ENCODE results near the gene NKX2-3.
A peak's percentile ranks its signal among the peaks of the same experiment; 100 is the strongest.

The NKX2-3 gene

DNA sequence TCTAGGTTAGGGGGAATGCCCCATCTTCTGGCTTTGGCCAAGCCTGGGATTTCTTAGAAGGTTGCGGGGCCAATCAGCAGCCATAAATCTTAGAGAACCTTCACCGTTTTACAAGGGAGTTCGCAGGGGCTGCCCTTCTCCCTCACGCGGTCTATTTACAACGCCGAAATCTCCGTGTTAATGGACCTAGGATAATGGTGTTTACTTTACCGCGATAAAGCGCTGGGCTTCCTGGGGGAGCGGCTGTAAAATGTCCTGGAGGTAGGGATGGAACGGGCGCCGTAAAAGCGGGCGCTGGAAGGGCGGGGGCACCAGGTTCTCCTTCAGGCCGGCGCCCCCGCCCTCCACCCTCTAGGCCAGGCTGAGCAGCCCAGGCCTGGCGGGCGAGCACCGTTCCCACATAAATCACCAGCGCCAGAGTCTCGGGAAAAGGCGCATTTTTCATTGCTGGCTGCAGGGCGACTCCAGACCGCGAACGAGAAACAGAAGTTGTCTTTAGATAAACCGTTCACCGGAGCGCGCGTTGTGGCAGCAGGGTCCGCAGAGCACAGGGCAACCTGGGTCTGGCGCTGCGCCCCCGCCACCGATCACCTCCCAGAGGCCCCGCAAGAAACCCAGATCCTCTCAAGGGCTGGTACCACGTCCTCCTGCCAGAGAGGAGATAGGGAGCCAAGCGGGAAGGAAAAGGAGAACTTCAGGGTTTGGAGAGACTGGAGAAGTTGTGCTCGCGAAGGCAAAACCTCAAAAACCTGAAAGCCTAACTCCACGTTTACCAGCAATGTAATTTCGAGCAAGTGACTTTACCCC is 12.5 kb upstream of the NKX2-3 start:
- WGBS, 2 experiments (ENCODE audit: insufficient coverage in 2 of 2): 1 to 2% methylated on average over 19 to 36 of the region's 48 CpGs
- Histone ChIP-seq H3K9me3 (ENCODE audit: control insufficient read depth, low read length) (no peaks in the 10 kb centered on the region), H3K36me3 (ENCODE audit: control insufficient read depth, insufficient read depth, low read length) (no peaks in the 10 kb centered on the region), H3K27ac (ENCODE audit: low read depth, low read length, severe bottlenecking) (peak overlapping the region; percentile 71), H3K4me3 (ENCODE audit: extremely low read depth, insufficient read depth, low read length, poor library complexity, severe bottlenecking) (peak overlapping the region; percentile 11), H3K4me1 (ENCODE audit: control insufficient read depth, insufficient read depth, low read length, poor library complexity, severe bottlenecking) (peaks cover 45% of the 10 kb centered on the region)

DNA sequence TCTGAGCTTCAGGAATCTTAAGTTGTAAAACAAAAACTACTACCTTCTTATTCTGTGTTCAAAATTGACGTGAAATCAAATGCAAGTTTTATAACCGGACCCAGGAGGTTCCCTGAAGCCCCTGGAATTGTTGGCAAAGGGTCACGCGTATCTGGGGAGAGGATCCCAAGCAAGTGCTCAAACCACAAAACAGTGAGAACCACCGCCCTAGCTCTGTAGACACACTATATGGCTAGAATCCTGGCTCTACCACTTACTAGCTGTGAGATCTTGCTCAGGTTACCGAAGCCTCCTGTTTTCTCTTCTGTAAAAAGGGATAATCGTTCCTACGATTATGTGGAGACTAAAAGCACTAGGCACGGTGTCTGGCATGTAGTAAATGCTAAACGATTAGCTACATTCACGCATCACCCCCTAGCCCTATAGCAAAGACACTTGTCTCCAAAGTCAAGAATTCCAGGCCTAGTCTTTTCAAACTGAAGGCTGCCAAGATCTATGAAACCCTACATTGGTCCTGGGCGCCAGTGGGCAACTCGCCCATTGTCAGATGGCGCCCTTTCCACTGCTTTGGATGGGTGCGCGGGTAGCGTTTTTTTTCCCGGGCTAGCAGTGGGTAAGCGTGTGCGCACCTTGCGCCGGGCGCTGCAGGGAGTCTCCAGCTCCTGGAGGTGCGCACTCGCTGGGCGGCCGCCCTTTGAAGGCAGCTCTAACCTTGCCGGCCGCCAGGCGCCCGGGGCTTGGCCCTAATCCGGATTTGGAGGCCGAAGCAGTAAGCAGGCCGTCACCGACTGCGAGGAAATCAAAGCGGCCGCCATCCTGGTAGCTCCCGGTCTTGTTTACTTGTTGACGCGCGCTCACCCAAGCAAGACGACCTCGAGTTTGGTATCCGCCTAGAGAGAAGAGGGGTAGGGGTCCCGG is 11.6 kb upstream of the NKX2-3 start:
- 4 to 6% methylated on average over 36 to 42 of the region's 46 CpGs for WGBS, 2 experiments (ENCODE audit: insufficient coverage in 2 of 2)
- no peaks in the 10 kb centered on the region for H3K9me3 ChIP-seq (ENCODE audit: control insufficient read depth, low read length)
- H3K4me3 ChIP-seq (ENCODE audit: extremely low read depth, insufficient read depth, low read length, poor library complexity, severe bottlenecking): no peak overlapping the region
- H3K4me1 ChIP-seq (ENCODE audit: control insufficient read depth, insufficient read depth, low read length, poor library complexity, severe bottlenecking): peaks cover 45% of the 10 kb centered on the region
- no peaks in the 10 kb centered on the region for H3K36me3 ChIP-seq (ENCODE audit: control insufficient read depth, insufficient read depth, low read length)
- H3K27ac ChIP-seq (ENCODE audit: low read depth, low read length, severe bottlenecking): peak overlapping the region; percentile 71

DNA sequence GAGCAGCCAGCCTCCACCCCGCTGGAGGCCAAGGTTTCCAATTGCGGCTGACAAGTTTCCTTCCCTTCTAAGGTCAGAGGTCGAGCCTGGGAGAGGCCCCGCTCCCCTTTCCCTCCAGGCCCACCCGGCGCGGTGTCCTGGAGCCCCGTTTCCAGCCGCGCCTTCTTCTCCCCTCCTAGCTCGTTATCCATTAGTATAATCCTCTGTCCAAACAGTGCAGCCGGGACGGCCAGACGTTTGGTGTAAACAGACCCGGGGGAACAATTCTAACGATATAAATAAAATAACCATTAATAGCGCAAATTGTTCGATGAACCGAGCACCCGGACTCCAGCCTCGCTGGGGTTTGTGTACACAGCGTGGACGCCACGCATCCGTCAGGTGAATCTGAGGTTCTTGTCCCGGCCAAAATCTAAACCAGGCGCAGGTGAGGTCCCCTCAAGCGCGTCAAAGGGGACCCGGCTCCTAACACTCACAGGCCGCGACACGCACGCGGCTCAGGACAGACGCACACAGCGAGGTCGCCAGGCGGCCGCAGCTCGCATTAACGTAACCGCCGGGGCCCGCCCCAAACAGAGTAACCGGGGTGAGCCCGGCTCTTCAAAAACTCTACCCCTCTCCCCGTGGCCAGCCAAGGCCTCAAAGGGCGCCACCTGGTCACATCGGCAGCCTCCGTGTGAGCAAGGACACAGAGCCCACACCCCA is 10.8 kb upstream of the NKX2-3 start:
- Histone ChIP-seq H3K4me1 (ENCODE audit: control insufficient read depth, insufficient read depth, low read length, poor library complexity, severe bottlenecking) (peaks cover 45% of the 10 kb centered on the region), H3K4me3 (ENCODE audit: extremely low read depth, insufficient read depth, low read length, poor library complexity, severe bottlenecking) (no peak overlapping the region)

DNA sequence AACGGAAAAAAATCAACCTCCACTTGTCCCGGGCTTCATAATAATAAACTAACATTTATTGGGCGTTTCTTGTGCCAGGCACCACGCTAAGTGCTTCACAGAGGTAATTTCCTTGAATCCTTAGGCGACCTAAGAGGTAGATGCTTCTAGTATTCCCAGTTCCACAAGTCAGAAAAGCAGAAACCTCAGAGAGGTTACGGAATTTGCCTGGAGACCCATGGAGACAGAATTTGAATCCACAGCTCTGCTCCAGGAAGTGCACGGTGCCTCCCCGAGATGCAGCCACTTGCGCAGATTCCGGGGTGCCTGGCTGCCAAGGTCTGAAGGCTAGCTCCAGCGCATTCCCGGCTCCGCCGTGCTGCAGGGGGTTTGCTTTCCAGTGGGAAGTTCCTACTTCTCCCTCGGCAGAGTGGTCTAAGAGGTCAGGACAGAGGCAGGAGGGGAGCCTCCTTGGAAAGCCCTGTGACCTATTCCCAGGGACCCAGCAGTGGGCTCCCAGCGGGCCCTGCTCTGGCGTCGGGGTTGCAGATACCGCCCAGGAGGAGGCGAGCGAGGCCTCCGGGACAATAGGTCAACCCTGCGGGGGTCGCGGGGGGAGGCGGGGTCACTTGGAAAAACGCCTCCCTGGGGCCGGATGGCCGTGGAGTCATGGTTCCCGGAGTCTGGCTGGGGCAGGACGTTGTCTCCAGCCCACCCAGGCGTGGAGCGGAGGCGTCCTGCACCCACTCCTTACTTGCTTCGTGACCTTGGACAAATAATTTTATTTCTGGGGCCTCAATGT is 10.1 kb upstream of the NKX2-3 start:
- Histone ChIP-seq H3K4me3 (ENCODE audit: extremely low read depth, insufficient read depth, low read length, poor library complexity, severe bottlenecking) (peak overlapping the region; percentile 40), H3K9me3 (ENCODE audit: control insufficient read depth, low read length) (no peaks in the 10 kb centered on the region), H3K27ac (ENCODE audit: low read depth, low read length, severe bottlenecking) (peak overlapping the region; percentile 80), H3K36me3 (ENCODE audit: control insufficient read depth, insufficient read depth, low read length) (no peaks in the 10 kb centered on the region), H3K4me1 (ENCODE audit: control insufficient read depth, insufficient read depth, low read length, poor library complexity, severe bottlenecking) (peaks cover 46% of the 10 kb centered on the region)
- WGBS, 2 experiments (ENCODE audit: insufficient coverage in 2 of 2): 3 to 4% methylated on average over 26 to 32 of the region's 35 CpGs

More for the DNA sequence above, 10.8 kb upstream of the NKX2-3 start:
- Histone ChIP-seq H3K36me3 (ENCODE audit: control insufficient read depth, insufficient read depth, low read length) (no peaks in the 10 kb centered on the region), H3K9me3 (ENCODE audit: control insufficient read depth, low read length) (no peaks in the 10 kb centered on the region), H3K27ac (ENCODE audit: low read depth, low read length, severe bottlenecking) (peak overlapping the region; percentile 29)
- WGBS, 2 experiments (ENCODE audit: insufficient coverage in 2 of 2): 7% methylated on average over 37 to 43 of the region's 51 CpGs

DNA sequence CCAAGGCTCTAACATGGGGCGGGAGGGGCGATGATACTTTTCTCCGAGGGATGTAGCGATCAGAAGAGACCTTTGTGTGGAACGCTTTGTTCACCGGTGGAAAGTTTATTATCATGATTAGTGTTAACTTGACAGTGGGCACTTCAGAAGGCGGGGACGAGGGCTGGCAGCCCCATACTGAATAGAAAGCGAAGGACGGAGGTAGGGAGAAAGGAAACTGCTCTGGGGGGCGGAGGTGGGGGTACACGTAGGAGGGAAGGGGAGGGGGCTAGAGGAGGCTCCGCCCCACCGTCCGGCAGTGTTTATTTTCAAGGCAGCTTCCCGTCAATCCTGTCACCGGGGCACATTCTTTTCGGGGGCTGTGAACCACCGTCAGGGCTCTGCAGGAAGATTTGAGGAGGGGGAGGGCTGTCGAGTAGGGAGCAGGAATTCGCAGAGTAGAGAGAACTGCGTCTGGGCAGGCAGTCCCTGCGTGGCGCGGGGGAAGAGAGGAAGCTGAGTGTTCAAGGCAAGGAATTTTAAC is 9.4 kb upstream of the NKX2-3 start:
- H3K9me3 ChIP-seq (ENCODE audit: control insufficient read depth, low read length): no peaks in the 10 kb centered on the region
- peaks cover 50% of the 10 kb centered on the region for H3K4me1 ChIP-seq (ENCODE audit: control insufficient read depth, insufficient read depth, low read length, poor library complexity, severe bottlenecking)
- peak overlapping the region; percentile 80 for H3K27ac ChIP-seq (ENCODE audit: low read depth, low read length, severe bottlenecking)
- H3K36me3 ChIP-seq (ENCODE audit: control insufficient read depth, insufficient read depth, low read length): no peaks in the 10 kb centered on the region
- H3K4me3 ChIP-seq (ENCODE audit: extremely low read depth, insufficient read depth, low read length, poor library complexity, severe bottlenecking): peak overlapping the region; percentile 40
- WGBS, 2 experiments (ENCODE audit: insufficient coverage in 2 of 2): 1 to 3% methylated on average over 17 to 22 of the region's 25 CpGs

DNA sequence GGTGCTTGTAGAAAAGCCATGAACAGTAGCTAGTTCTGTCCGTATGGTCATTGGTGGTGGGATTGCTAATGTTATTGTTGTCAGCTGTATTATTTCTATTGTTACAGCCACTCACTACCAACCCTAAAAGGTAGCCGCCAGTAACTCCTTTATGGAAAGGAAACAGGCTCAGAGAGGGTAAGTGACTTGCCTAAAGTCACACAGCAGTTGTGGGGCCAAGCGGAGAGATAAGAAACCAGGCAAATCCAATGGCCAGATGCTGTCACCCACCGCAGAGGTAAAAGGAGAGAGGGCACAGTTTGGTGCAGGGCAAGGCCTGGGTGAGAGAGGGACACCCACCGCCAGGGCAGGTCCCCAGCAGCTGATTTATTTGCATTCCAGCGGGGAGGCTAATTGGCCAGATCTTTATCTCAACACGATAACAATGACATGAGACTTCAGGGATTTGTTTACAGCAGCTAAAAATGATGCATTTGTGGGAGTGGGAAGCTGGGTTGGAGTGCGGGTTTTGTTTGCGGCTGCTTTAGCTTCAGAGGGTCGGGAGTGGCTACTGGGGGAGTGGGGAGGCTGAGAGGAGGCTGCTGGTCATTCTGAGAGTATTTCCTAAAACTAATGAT is 8.6 kb upstream of the NKX2-3 start:
- Histone ChIP-seq H3K9me3 (ENCODE audit: control insufficient read depth, low read length) (no peaks in the 10 kb centered on the region), H3K36me3 (ENCODE audit: control insufficient read depth, insufficient read depth, low read length) (no peaks in the 10 kb centered on the region), H3K4me3 (ENCODE audit: extremely low read depth, insufficient read depth, low read length, poor library complexity, severe bottlenecking) (peak overlapping the region; percentile 40), H3K4me1 (ENCODE audit: control insufficient read depth, insufficient read depth, low read length, poor library complexity, severe bottlenecking) (peaks cover 52% of the 10 kb centered on the region), H3K27ac (ENCODE audit: low read depth, low read length, severe bottlenecking) (peak overlapping the region; percentile 80)
- WGBS, 2 experiments (ENCODE audit: insufficient coverage in 2 of 2): 7 to 8% methylated on average over 4 to 6 of the region's 10 CpGs

DNA sequence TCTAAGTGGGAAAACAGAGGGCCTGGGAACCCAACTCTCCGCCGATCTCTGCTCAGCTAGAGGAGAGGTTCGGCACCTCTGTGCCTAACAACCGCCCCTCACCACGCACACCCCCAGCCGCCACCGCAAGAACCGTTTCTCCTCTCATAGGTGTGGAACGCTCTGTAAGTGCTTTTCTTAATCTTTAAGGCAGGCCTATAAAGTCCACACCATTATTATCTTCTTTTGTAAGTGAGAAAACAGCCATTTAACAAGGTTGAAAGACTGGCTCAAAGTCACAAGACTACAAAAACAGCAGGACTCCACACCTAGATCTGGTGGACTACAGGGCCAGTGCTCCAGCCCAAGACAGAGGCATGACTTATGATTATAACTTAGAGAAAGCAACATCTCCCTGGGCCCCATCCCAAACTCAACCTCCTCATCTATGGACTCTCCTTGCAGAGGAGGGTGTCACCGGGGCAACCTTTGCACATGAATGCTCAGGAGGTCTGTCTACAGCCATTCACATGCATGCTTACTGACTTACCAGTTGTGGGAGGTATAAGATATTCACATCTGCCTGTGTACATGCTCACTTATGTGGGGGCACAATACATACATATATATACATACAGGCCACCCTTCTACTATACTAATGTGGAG is 7.9 kb upstream of the NKX2-3 start:
- Histone ChIP-seq H3K4me3 (ENCODE audit: extremely low read depth, insufficient read depth, low read length, poor library complexity, severe bottlenecking) (no peak overlapping the region), H3K4me1 (ENCODE audit: control insufficient read depth, insufficient read depth, low read length, poor library complexity, severe bottlenecking) (peaks cover 45% of the 10 kb centered on the region), H3K36me3 (ENCODE audit: control insufficient read depth, insufficient read depth, low read length) (no peaks in the 10 kb centered on the region), H3K9me3 (ENCODE audit: control insufficient read depth, low read length) (no peaks in the 10 kb centered on the region), H3K27ac (ENCODE audit: low read depth, low read length, severe bottlenecking) (peak overlapping the region; percentile 10)
- 0% methylated on average over 1 of the region's 10 CpGs; no CpG with 5 or more reads in 1 of the 2 experiments for WGBS, 2 experiments (ENCODE audit: insufficient coverage in 2 of 2)

DNA sequence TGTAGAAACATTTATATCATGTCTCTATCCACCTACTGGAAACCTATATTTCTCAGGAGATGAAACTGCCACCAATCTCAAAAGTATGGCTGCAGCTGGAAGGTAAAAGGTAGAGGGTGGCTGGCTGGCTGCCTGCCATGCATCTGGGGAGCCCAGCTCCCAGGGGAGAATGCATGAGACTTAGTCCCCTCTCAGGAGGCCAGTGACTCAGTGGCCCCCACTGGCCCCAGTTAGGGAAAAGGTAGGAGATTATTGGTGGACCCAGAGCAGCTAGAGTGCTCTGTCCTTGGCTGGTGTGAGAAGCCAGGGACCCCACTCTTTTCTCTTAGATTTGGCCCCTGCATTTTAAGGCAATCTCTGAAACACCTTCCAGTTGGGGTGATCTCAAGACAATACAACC is 6.8 kb upstream of the NKX2-3 start:
- no peak overlapping the region for H3K27ac ChIP-seq (ENCODE audit: low read depth, low read length, severe bottlenecking)

DNA sequence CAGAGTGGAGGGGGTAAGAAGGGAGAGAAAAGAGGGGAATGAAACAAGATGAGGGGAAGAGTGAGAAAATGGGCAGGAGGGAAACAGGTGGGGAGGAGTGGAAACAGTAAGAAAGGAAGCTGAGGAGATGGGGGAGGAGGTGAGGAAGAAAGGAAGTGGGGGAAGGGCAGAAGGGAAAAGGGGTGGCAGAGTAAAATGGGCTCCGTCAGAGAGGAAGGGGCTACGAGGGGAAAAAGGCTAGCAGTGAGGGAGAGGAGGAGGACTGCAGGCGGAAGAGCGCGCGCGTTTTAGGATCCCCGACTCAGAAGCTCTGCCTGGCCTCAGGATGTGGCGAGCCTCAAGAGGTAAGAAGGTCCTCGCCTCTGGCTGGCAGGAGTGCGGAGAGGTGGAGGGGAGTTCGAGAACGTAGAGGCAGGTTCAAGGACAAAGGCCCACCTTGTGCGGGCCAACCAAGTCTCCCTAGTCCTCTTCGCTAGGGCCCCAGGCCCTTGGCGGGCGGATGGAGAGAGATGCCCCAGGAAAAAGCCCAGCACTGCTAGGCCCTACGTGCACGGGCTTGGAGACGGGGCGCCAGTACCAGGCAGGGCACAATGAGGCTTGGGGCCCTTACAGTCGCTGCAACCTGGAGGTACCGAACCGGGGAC is 5.8 kb upstream of the NKX2-3 start:
- H3K4me1 ChIP-seq (ENCODE audit: control insufficient read depth, insufficient read depth, low read length, poor library complexity, severe bottlenecking): peaks cover 33% of the 10 kb centered on the region
- WGBS, 2 experiments (ENCODE audit: insufficient coverage in 2 of 2): 10 to 13% methylated on average over 20 to 24 of the region's 24 CpGs
- H3K4me3 ChIP-seq (ENCODE audit: extremely low read depth, insufficient read depth, low read length, poor library complexity, severe bottlenecking): no peak overlapping the region
- H3K27ac ChIP-seq (ENCODE audit: low read depth, low read length, severe bottlenecking): no peak overlapping the region
- no peaks in the 10 kb centered on the region for H3K9me3 ChIP-seq (ENCODE audit: control insufficient read depth, low read length)
- no peaks in the 10 kb centered on the region for H3K36me3 ChIP-seq (ENCODE audit: control insufficient read depth, insufficient read depth, low read length)

More for the DNA sequence above, 6.8 kb upstream of the NKX2-3 start:
- Histone ChIP-seq H3K9me3 (ENCODE audit: control insufficient read depth, low read length) (no peaks in the 10 kb centered on the region), H3K36me3 (ENCODE audit: control insufficient read depth, insufficient read depth, low read length) (no peaks in the 10 kb centered on the region), H3K4me1 (ENCODE audit: control insufficient read depth, insufficient read depth, low read length, poor library complexity, severe bottlenecking) (peaks cover 40% of the 10 kb centered on the region), H3K4me3 (ENCODE audit: extremely low read depth, insufficient read depth, low read length, poor library complexity, severe bottlenecking) (no peak overlapping the region)

All from mesodermal cell (in vitro differentiated cells).